HEK293 (cell line): ENCODE results near the gene RCSD1.

Experiments
- HOXC10 ChIP-seq: sonication (generic); formaldehyde crosslinking; IDR thresholded peaks from 2 replicates; pipeline ENCODE4 v1.8.1; 2023; ENCODE audit warnings: mild to moderate bottlenecking, missing genetic modification reagents
- IKZF3 ChIP-seq: fragments of 450-650 bp; IDR thresholded peaks from 2 replicates; pipeline ENCODE4 v1.5.0; 2018; ENCODE audit warnings: missing biosample characterization, mild to moderate bottlenecking, missing genetic modification characterization, moderate library complexity
- INSM2 ChIP-seq: fragments of 450-650 bp; formaldehyde crosslinking; IDR thresholded peaks from 2 replicates; pipeline ENCODE4 v1.5.1; 2016; ENCODE audit warnings: missing biosample characterization, missing genetic modification characterization
- KLF10 ChIP-seq: fragments of 450-650 bp; IDR thresholded peaks from 2 replicates; pipeline ENCODE4 v1.5.1; 2018; ENCODE audit warnings: missing biosample characterization, mild to moderate bottlenecking, missing genetic modification characterization
- KLF9 ChIP-seq: fragments of 450-650 bp; formaldehyde crosslinking; IDR thresholded peaks from 2 replicates; pipeline ENCODE4 v1.5.1; 2016; ENCODE audit warnings: missing biosample characterization, missing genetic modification characterization, low read depth
- OSR2 ChIP-seq: fragments of 450-650 bp; formaldehyde crosslinking; IDR thresholded peaks from 2 replicates; pipeline ENCODE4 v1.5.1; 2016; ENCODE audit warnings: missing biosample characterization, missing genetic modification characterization
- SALL2 ChIP-seq: fragments of 450-650 bp; formaldehyde crosslinking; IDR thresholded peaks from 2 replicates; pipeline ENCODE4 v1.5.0; 2017; ENCODE audit warnings: missing biosample characterization, mild to moderate bottlenecking, missing genetic modification characterization, borderline replicate concordance
- SCRT2 ChIP-seq: fragments of 450-650 bp; formaldehyde crosslinking; IDR thresholded peaks from 2 replicates; pipeline ENCODE4 v1.5.1; 2016; ENCODE audit warnings: missing biosample characterization, missing genetic modification characterization
- TRIM28 ChIP-seq: IDR thresholded peaks from 2 replicates; pipeline ENCODE4 v1.6.1; 2011; ENCODE audit warnings: low read length, control low read depth, borderline replicate concordance
- TSHZ1 ChIP-seq: fragments of 450-650 bp; formaldehyde crosslinking; IDR thresholded peaks from 2 replicates; pipeline ENCODE4 v1.5.1; 2016; ENCODE audit warnings: missing biosample characterization, missing genetic modification characterization, borderline replicate concordance
- YY2 ChIP-seq: fragments of 450-650 bp; formaldehyde crosslinking; IDR thresholded peaks from 2 replicates; pipeline ENCODE4 v1.5.1; 2016; ENCODE audit warnings: missing biosample characterization, missing genetic modification characterization
- ZBTB6 ChIP-seq: fragments of 450-650 bp; formaldehyde crosslinking; IDR thresholded peaks from 2 replicates; pipeline ENCODE4 v1.5.1; 2017; ENCODE audit warnings: missing biosample characterization, missing genetic modification characterization
- ZEB2 ChIP-seq: fragments of 450-650 bp; formaldehyde crosslinking; IDR thresholded peaks from 2 replicates; pipeline ENCODE4 v1.5.1; 2016; ENCODE audit warnings: missing biosample characterization, missing genetic modification characterization
- ZNF10 ChIP-seq: fragments of 450-650 bp; formaldehyde crosslinking; IDR thresholded peaks from 2 replicates; pipeline ENCODE4 v1.5.1; 2017; ENCODE audit warnings: missing biosample characterization, missing genetic modification characterization
- ZNF114 ChIP-seq: fragments of 450-650 bp; formaldehyde crosslinking; IDR thresholded peaks from 2 replicates; pipeline ENCODE4 v1.5.0; 2017; ENCODE audit warnings: missing biosample characterization, missing genetic modification characterization
- ZNF174 ChIP-seq: fragments of 450-650 bp; formaldehyde crosslinking; IDR thresholded peaks from 2 replicates; pipeline ENCODE4 v1.5.0; 2017; ENCODE audit warnings: missing biosample characterization, mild to moderate bottlenecking, missing genetic modification characterization
- ZNF26 ChIP-seq: fragments of 450-650 bp; formaldehyde crosslinking; IDR thresholded peaks from 2 replicates; pipeline ENCODE4 v1.5.1; 2016; ENCODE audit warnings: missing biosample characterization, missing genetic modification characterization
- ZNF341 ChIP-seq: fragments of 450-650 bp; formaldehyde crosslinking; IDR thresholded peaks from 2 replicates; pipeline ENCODE4; 2016; ENCODE audit warnings: low read depth, missing biosample characterization, missing genetic modification characterization
- ZNF350 ChIP-seq: fragments of 450-650 bp; formaldehyde crosslinking; IDR thresholded peaks from 2 replicates; pipeline ENCODE4 v1.5.0; 2017; ENCODE audit warnings: missing biosample characterization, mild to moderate bottlenecking, missing genetic modification characterization
- ZNF391 ChIP-seq: fragments of 450-650 bp; formaldehyde crosslinking; IDR thresholded peaks from 2 replicates; pipeline ENCODE4 v1.5.1; 2016; ENCODE audit warnings: low read depth, missing biosample characterization, missing genetic modification characterization, borderline replicate concordance
- ZNF394 ChIP-seq: fragments of 450-650 bp; formaldehyde crosslinking; IDR thresholded peaks from 2 replicates; pipeline ENCODE4 v1.5.1; 2016; ENCODE audit warnings: missing biosample characterization, missing genetic modification characterization, mild to moderate bottlenecking, moderate library complexity, borderline replicate concordance
- ZNF501 ChIP-seq: fragments of 450-650 bp; formaldehyde crosslinking; IDR thresholded peaks from 2 replicates; pipeline ENCODE4 v1.5.1; 2016; ENCODE audit warnings: missing biosample characterization, missing genetic modification characterization
- ZNF600 ChIP-seq: fragments of 450-650 bp; formaldehyde crosslinking; IDR thresholded peaks from 2 replicates; pipeline ENCODE4 v1.5.1; 2016; ENCODE audit warnings: missing biosample characterization, missing genetic modification characterization
- TF ChIP-seq, protein P1 (sequence below): fragments of 450-650 bp; formaldehyde crosslinking; IDR thresholded peaks from 2 replicates; pipeline ENCODE4 v1.5.1; 2017; ENCODE audit warnings: missing biosample characterization, missing genetic modification characterization
- TF ChIP-seq, protein P2 (sequence below): fragments of 450-650 bp; formaldehyde crosslinking; IDR thresholded peaks from 2 replicates; pipeline ENCODE4 v1.5.1; 2016; ENCODE audit warnings: missing biosample characterization, missing genetic modification characterization
- TF ChIP-seq, protein P3 (sequence below): fragments of 450-650 bp; formaldehyde crosslinking; IDR thresholded peaks from 2 replicates; pipeline ENCODE4 v1.5.1; 2016; ENCODE audit warnings: missing biosample characterization, missing genetic modification characterization

The RCSD1 gene

DNA sequence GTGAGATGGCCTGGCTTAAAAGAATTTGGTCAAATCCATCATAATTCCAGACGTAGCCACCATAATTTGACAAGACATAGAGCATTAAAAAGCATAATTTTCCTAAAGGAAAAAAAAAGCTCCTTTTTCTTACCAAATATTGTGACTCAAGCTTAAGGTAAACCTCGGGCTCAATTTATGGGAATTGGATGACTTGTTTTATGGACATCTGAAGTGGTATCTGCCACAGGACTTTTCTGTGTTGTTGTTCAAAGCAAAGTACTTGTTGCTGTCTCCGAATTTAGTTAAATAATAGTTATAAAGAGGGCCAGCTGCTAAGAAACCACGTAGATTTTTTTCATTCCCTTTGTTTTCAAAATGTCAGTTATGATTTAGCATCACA, 92.8 kb downstream of the RCSD1 start (continued):
- TF ChIP-seq SCRT2 (peak; percentile 86), YY2 (tag by site-specific recombination) (no peak), KLF9 (no peak), ZNF10 (tag by site-specific recombination) (no peak), ZNF174 (tag by site-specific recombination) (no peak), ZNF350 (tag by site-specific recombination) (no peak), ZNF26 (tag by site-specific recombination) (no peak), HOXC10 (CRISPR knock-in tag) (no peak), SALL2 (tag by site-specific recombination) (no peak), TRIM28 (no peak), ZNF501 (tag by site-specific recombination) (no peak), ZBTB6 (tag by site-specific recombination) (no peak), ZNF341 (tag by site-specific recombination) (no peak), ZNF114 (no peak), KLF10 (tag by site-specific recombination) (no peak), ZNF394 (tag by site-specific recombination) (no peak), IKZF3 (tag by site-specific recombination) (no peak), ZEB2 (no peak), ZNF391 (tag by site-specific recombination) (no peak), TSHZ1 (no peak), OSR2 (tag by site-specific recombination) (no peak), ZNF600 (tag by site-specific recombination) (no peak), INSM2 (tag by site-specific recombination) (no peak)
- TF ChIP-seq, protein P1, sequence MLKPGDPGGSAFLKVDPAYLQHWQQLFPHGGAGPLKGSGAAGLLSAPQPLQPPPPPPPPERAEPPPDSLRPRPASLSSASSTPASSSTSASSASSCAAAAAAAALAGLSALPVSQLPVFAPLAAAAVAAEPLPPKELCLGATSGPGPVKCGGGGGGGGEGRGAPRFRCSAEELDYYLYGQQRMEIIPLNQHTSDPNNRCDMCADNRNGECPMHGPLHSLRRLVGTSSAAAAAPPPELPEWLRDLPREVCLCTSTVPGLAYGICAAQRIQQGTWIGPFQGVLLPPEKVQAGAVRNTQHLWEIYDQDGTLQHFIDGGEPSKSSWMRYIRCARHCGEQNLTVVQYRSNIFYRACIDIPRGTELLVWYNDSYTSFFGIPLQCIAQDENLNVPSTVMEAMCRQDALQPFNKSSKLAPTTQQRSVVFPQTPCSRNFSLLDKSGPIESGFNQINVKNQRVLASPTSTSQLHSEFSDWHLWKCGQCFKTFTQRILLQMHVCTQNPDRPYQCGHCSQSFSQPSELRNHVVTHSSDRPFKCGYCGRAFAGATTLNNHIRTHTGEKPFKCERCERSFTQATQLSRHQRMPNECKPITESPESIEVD (tag by site-specific recombination): 0 out of 2 replicates have a peak, but pooled peaks have one; percentile 45
- TF ChIP-seq, protein P2, sequence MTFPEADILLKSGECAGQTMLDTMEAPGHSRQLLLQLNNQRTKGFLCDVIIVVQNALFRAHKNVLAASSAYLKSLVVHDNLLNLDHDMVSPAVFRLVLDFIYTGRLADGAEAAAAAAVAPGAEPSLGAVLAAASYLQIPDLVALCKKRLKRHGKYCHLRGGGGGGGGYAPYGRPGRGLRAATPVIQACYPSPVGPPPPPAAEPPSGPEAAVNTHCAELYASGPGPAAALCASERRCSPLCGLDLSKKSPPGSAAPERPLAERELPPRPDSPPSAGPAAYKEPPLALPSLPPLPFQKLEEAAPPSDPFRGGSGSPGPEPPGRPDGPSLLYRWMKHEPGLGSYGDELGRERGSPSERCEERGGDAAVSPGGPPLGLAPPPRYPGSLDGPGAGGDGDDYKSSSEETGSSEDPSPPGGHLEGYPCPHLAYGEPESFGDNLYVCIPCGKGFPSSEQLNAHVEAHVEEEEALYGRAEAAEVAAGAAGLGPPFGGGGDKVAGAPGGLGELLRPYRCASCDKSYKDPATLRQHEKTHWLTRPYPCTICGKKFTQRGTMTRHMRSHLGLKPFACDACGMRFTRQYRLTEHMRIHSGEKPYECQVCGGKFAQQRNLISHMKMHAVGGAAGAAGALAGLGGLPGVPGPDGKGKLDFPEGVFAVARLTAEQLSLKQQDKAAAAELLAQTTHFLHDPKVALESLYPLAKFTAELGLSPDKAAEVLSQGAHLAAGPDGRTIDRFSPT (tag by site-specific recombination): no peak
- TF ChIP-seq, protein P3, sequence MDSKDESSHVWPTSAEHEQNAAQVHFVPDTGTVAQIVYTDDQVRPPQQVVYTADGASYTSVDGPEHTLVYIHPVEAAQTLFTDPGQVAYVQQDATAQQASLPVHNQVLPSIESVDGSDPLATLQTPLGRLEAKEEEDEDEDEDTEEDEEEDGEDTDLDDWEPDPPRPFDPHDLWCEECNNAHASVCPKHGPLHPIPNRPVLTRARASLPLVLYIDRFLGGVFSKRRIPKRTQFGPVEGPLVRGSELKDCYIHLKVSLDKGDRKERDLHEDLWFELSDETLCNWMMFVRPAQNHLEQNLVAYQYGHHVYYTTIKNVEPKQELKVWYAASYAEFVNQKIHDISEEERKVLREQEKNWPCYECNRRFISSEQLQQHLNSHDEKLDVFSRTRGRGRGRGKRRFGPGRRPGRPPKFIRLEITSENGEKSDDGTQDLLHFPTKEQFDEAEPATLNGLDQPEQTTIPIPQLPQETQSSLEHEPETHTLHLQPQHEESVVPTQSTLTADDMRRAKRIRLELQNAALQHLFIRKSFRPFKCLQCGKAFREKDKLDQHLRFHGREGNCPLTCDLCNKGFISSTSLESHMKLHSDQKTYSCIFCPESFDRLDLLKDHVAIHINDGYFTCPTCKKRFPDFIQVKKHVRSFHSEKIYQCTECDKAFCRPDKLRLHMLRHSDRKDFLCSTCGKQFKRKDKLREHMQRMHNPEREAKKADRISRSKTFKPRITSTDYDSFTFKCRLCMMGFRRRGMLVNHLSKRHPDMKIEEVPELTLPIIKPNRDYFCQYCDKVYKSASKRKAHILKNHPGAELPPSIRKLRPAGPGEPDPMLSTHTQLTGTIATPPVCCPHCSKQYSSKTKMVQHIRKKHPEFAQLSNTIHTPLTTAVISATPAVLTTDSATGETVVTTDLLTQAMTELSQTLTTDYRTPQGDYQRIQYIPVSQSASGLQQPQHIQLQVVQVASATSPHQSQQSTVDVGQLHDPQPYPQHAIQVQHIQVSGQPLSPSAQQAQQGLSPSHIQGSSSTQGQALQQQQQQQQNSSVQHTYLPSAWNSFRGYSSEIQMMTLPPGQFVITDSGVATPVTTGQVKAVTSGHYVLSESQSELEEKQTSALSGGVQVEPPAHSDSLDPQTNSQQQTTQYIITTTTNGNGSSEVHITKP (tag by site-specific recombination): peak; percentile 79
